HG03460 (cell line): ENCODE data around the gene PHGDH.

ENCODE experiments used
- ATAC-seq: cut with Tn5 transposase; IDR thresholded peaks from one replicate; pipeline ENCODE4 v1.9.1; 2021; ENCODE audit not compliant: unreplicated experiment

The PHGDH gene

GRCh38 chr1:119729044-119729443 lies 17.3 kb downstream of the PHGDH start:
- ATAC-seq: no peak

GRCh38 chr1:119731060-119731459 lies 19.3 kb downstream of the PHGDH start:
- no peak for ATAC-seq

- no peak for ATAC-seq
Measured at GRCh38 chr1:119731741-119732430, 20.2 kb downstream of the PHGDH start.

- no peak for ATAC-seq
Measured at GRCh38 chr1:119732465-119733168, 20.9 kb downstream of the PHGDH start.

- no peak for ATAC-seq
Measured at GRCh38 chr1:119733754-119734153, 22.0 kb downstream of the PHGDH start.

GRCh38 chr1:119735217-119735616 lies 23.5 kb downstream of the PHGDH start:
- ATAC-seq: no peak

- no peak for ATAC-seq
Measured at GRCh38 chr1:119736649-119737039, 24.9 kb downstream of the PHGDH start.

- ATAC-seq: no peak
Measured at GRCh38 chr1:119737040-119737682, 25.4 kb downstream of the PHGDH start.

- ATAC-seq: no peak
Measured at GRCh38 chr1:119738100-119738720, 26.5 kb downstream of the PHGDH start.

- ATAC-seq: no peak
Measured at GRCh38 chr1:119739150-119739549, 27.4 kb downstream of the PHGDH start.

- no peak for ATAC-seq
Measured at GRCh38 chr1:119740261-119740660, 28.5 kb downstream of the PHGDH start.

GRCh38 chr1:119740896-119741780 lies 29.4 kb downstream of the PHGDH start:
- no peak for ATAC-seq

GRCh38 chr1:119742202-119742601 lies 30.5 kb downstream of the PHGDH start:
- ATAC-seq: no peak

- no peak for ATAC-seq
Measured at GRCh38 chr1:119742677-119743076, 30.9 kb downstream of the PHGDH start.

GRCh38 chr1:119743308-119743707 lies 31.6 kb downstream of the PHGDH start:
- ATAC-seq: no peak

- ATAC-seq: peak; percentile 67
Measured at GRCh38 chr1:119743776-119744597, 32.3 kb downstream of the PHGDH start.

GRCh38 chr1:119744598-119744942 lies 32.8 kb downstream of the PHGDH start:
- no peak for ATAC-seq

- ATAC-seq: no peak
Measured at GRCh38 chr1:119745034-119745433, 33.3 kb downstream of the PHGDH start.

GRCh38 chr1:119747451-119747850 lies 35.7 kb downstream of the PHGDH start:
- ATAC-seq: no peak

- no peak for ATAC-seq
Measured at GRCh38 chr1:119748040-119748439, 36.3 kb downstream of the PHGDH start.
